Kidney (tissue), 14 donors: ENCODE data around the gene GRM2. TPM values are rescaled to one million over a fixed set of nuclear protein-coding genes. Genes with fewer than 3 reads are reported as not detected.
A peak's percentile ranks its signal among the peaks of the same experiment; 100 is the strongest.

Experiments
- DNase-seq, 5 donors: peaks; one replicate each; pipeline ENCODE4 v3.0.0-alpha.2; 2013 to 2020
- FAIRE-seq: peaks from 2 replicates; lab custom pipeline; 2012; peaks lifted over from hg19 to GRCh38; lab: Jason Lieb, UNC
- H3K27ac ChIP-seq, 2 donors: one replicate each; pipeline ENCODE4 v1.7.0; 2013; ENCODE audit warnings: low read depth in 2 of 2, low read length in 2 of 2, inconsistent platforms in 1 of 2
- H3K27me3 ChIP-seq: one replicate; pipeline ENCODE4 v1.7.1; 2013; ENCODE audit warnings: low read length, inconsistent platforms; ENCODE audit not compliant: control insufficient read depth, insufficient read depth
- H3K36me3 ChIP-seq, 3 donors: one replicate each; pipeline versions ENCODE4 v1.7.0 to v1.7.1; 2013; ENCODE audit warnings: low read length in 3 of 3, control low read depth in 1 of 3, inconsistent platforms in 1 of 3; ENCODE audit not compliant: insufficient read depth in 3 of 3, control insufficient read depth in 2 of 3
- H3K4me1 ChIP-seq, 3 donors: one replicate each; pipeline versions ENCODE4 v1.7.0 to v1.7.1; 2013; ENCODE audit warnings: low read length in 3 of 3, inconsistent platforms in 1 of 3, low read depth in 1 of 3; ENCODE audit not compliant: control insufficient read depth in 2 of 3, insufficient read depth in 2 of 3
- H3K4me3 ChIP-seq, 3 donors: one replicate each; pipeline versions ENCODE4 v1.7.0 to v1.8.1; 2013; ENCODE audit warnings: low read length in 3 of 3, control low read depth in 1 of 3, inconsistent platforms in 1 of 3
- H3K9ac ChIP-seq, 3 donors: one replicate each; pipeline versions ENCODE4 v1.7.0 to v1.7.1; 2013; ENCODE audit warnings: low read length in 3 of 3, control low read depth in 1 of 3, inconsistent platforms in 1 of 3
- H3K9me3 ChIP-seq, 3 donors: one replicate each; pipeline versions ENCODE4 v1.7.0 to v1.7.1; 2013; ENCODE audit warnings: low read length in 3 of 3, control low read depth in 1 of 3, inconsistent platforms in 1 of 3; ENCODE audit not compliant: control insufficient read depth in 2 of 3, insufficient read depth in 1 of 3
- intact Hi-C: fragments of 100-400 bp; cut with DNase I; formaldehyde crosslinking; loops from one replicate; pipeline ENCODE4 v1.11.1; 2022
- polyA plus RNA-seq: library from polyadenylated mRNA; stranded (reverse); fragments of 350-450 nt; fragmentation: Illumina TruSeq; extraction: RNeasy Lipid Tissue Mini Kit (QIAGEN cat#74804); gene quantifications from one replicate; pipeline ENCODE4 v1.2.3, GENCODE V29; 2014; ENCODE audit warnings: low read depth, low replicate concordance; ENCODE audit not compliant: insufficient read depth
- total RNA-seq: library from RNA; stranded (reverse); fragmentation: NEBNext Ultra II Directional; extraction: Animal tissue kit (Norgen Biotek cat#: 25700); gene quantifications from one replicate; pipeline ENCODE4 v1.2.1, GENCODE V29; 2021
- TF ChIP-seq, protein P1 (sequence below): IDR thresholded peaks from 3 replicates; pipeline ENCODE4 v1.5.1; 2012; ENCODE audit warnings: mild to moderate bottlenecking, moderate library complexity, borderline replicate concordance; ENCODE audit not compliant: insufficient read depth; ENCODE audit errors: extremely low read depth
- donor health status: control.
- donor health status: control.
- donor health status: control.
- donor health status: control.
- donor health status: control.
- donor health status: DM: yes; HTN: yes; CAD: no.
- donor health status: Normal renal cell carcinoma (clear cell type).

GRM2 gene
- total and polyA plus RNA-seq, 2 donors from 2014 or later: 0.57 TPM; not detected in 1

DNA sequence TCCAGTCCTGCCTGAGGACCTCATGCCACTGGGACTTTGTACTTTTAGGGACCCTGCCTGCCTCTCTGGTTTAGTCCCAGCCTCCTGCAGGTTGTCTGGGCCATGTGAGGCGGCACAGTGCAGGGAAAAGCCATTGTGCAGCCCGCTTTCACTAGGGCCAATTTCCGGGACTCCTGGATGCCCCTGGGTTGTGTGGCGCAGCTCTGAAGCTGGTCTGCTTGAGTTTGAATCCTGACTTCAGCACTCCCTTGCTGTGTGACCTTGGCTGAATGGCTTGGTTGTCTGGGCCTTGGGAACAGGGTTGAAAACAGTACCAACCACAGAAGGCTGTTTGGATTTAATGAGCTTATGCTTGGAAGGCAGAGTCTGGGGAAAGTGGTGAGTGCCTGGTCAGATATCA is 27.6 kb upstream of the GRM2 start:
- intact Hi-C loops: no loop called here
- Histone ChIP-seq H3K4me3 (no peak overlapping the region), H3K27ac (no peak overlapping the region), H3K4me1 (peaks cover 0 to 49% (median 10%) of the 10 kb centered on the region in 3 donors), H3K27me3 (no peaks in the 10 kb centered on the region), H3K9me3 (no peaks in the 10 kb centered on the region), H3K36me3 (peaks cover 0 to 34% (median 19%) of the 10 kb centered on the region in 3 donors), H3K9ac (no peak overlapping the region)
- FAIRE-seq (no peak), DNase-seq (no peak)
- TF ChIP-seq, protein P1, sequence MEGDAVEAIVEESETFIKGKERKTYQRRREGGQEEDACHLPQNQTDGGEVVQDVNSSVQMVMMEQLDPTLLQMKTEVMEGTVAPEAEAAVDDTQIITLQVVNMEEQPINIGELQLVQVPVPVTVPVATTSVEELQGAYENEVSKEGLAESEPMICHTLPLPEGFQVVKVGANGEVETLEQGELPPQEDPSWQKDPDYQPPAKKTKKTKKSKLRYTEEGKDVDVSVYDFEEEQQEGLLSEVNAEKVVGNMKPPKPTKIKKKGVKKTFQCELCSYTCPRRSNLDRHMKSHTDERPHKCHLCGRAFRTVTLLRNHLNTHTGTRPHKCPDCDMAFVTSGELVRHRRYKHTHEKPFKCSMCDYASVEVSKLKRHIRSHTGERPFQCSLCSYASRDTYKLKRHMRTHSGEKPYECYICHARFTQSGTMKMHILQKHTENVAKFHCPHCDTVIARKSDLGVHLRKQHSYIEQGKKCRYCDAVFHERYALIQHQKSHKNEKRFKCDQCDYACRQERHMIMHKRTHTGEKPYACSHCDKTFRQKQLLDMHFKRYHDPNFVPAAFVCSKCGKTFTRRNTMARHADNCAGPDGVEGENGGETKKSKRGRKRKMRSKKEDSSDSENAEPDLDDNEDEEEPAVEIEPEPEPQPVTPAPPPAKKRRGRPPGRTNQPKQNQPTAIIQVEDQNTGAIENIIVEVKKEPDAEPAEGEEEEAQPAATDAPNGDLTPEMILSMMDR: no peak

DNA sequence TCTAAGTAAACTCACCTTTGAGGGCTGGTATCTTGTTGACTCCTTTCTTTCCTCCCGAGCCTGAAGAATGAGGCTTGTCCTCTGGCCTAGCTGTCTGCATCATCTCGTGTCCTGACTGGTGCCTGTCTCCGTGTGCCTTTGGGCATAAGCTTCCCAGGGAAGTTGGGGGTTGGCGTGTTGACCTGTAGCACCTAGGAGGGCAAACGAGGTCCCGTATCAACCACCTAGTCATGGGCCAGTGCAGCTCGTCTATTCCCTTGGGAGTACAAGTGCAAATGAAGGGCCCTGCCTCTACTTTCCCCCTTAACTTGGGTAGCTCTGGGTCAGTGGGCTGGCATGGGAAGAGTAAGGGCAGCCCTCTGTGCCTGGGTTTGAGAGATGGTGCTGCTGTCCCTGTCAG is 27.1 kb upstream of the GRM2 start:
- H3K36me3 ChIP-seq: peaks cover 0 to 38% (median 20%) of the 10 kb centered on the region in 3 donors
- H3K9ac ChIP-seq: no peak overlapping the region
- H3K27me3 ChIP-seq: no peaks in the 10 kb centered on the region
- H3K27ac ChIP-seq: no peak overlapping the region
- DNase-seq (no peak), FAIRE-seq (no peak)
- peaks cover 0 to 48% (median 5%) of the 10 kb centered on the region in 3 donors for H3K4me1 ChIP-seq
- TF ChIP-seq, protein P1: no peak
- intact Hi-C loops: no loop called here
- no peaks in the 10 kb centered on the region for H3K9me3 ChIP-seq
- no peak overlapping the region for H3K4me3 ChIP-seq

DNA sequence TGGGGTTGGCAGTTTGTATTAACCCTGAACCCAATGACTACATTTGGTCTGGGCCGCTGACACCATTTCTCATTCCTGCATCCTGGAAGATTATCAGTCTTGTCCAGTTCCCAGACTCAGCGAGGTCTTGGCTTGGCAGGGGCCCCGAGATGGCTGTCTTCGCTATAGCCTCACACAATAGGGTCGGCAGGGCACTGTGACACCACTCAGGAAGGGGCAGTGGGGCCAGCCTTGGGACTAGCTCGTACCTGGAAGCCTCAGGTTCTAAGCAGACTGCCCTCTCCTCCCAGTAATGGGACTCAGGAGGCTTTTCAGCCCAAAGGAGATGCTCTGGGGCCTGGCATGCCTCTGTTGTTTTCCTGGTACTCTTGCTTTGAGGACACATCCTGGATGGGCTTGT is 26.7 kb upstream of the GRM2 start:
- H3K27ac ChIP-seq: peak overlapping the region; percentile 7 to 45
- FAIRE-seq (no peak), DNase-seq (peak in 1 of 5 donors; percentile 48)
- peak overlapping the region in 1 of 3 donors; percentile 5 for H3K9ac ChIP-seq
- TF ChIP-seq, protein P1: no peak
- no peak overlapping the region for H3K4me3 ChIP-seq
- H3K27me3 ChIP-seq: no peaks in the 10 kb centered on the region
- peaks cover 0 to 38% (median 18%) of the 10 kb centered on the region in 3 donors for H3K36me3 ChIP-seq
- no peaks in the 10 kb centered on the region for H3K9me3 ChIP-seq
- H3K4me1 ChIP-seq: peaks cover 0 to 45% (median 2%) of the 10 kb centered on the region in 3 donors
- intact Hi-C loops: no loop called here
